Astrocyte of the cerebellum (primary cell): ENCODE measurements around the gene SEC62.

Experiments
- DNase-seq: peaks from one replicate; pipeline ENCODE4 v3.0.0-alpha.2; 2011; ENCODE audit warnings: low read depth
- H3K4me3 ChIP-seq: 2 replicates; pipeline ENCODE4 v1.5.1; 2011; ENCODE audit warnings: mild to moderate bottlenecking, low read depth, low read length, moderate library complexity
- CTCF ChIP-seq: IDR thresholded peaks from 2 replicates; pipeline ENCODE4 v1.5.1; 2012; ENCODE audit warnings: low read length, low read depth, moderate library complexity, mild to moderate bottlenecking; ENCODE audit errors: missing control alignments
- in situ Hi-C: cut with HindIII; loops from 2 replicates; pipeline ENCODE4 v1.10.0; 2017; ENCODE audit warnings: low sequenced_read_pairs

Gene SEC62, protein sequence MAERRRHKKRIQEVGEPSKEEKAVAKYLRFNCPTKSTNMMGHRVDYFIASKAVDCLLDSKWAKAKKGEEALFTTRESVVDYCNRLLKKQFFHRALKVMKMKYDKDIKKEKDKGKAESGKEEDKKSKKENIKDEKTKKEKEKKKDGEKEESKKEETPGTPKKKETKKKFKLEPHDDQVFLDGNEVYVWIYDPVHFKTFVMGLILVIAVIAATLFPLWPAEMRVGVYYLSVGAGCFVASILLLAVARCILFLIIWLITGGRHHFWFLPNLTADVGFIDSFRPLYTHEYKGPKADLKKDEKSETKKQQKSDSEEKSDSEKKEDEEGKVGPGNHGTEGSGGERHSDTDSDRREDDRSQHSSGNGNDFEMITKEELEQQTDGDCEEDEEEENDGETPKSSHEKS

GRCh38 chr3:169966428-169966950, at the start of gene SEC62:
Gene SEC62, plus strand, starts transcription at chr3:169966807. Its CDS starts 16 bp downstream, at chr3:169966823.
- peak; percentile 49 for TF ChIP-seq CTCF
- H3K4me3 ChIP-seq, result peak within 1 kb of the TSS; percentile 72
- in situ Hi-C loops, result no loop called here
- DNase-seq, result peak; percentile 82

GRCh38 chr3:169923189-169923588, 43.4 kb upstream of the SEC62 start:
- TF ChIP-seq CTCF, result no peak
- DNase-seq, result no peak
- no peak overlapping the region for H3K4me3 ChIP-seq
- in situ Hi-C loops, result no loop called here

- in situ Hi-C loops, result no loop called here
- no peak overlapping the region for H3K4me3 ChIP-seq
- no peak for DNase-seq
- TF ChIP-seq CTCF, result no peak
Measured at GRCh38 chr3:169923831-169924230, 42.8 kb upstream of the SEC62 start.

GRCh38 chr3:169929830-169930519, 36.6 kb upstream of the SEC62 start:
- TF ChIP-seq CTCF, result no peak
- in situ Hi-C loops, result no loop called here
- DNase-seq, result no peak
- H3K4me3 ChIP-seq, result no peak overlapping the region

- no peak for DNase-seq
- TF ChIP-seq CTCF, result no peak
- in situ Hi-C loops, result no loop called here
- no peak overlapping the region for H3K4me3 ChIP-seq
Measured at GRCh38 chr3:169930843-169931242, 35.8 kb upstream of the SEC62 start.

- TF ChIP-seq CTCF, result no peak
- in situ Hi-C loops, result no loop called here
- no peak for DNase-seq
- H3K4me3 ChIP-seq, result no peak overlapping the region
Measured at GRCh38 chr3:169931747-169932520, 34.7 kb upstream of the SEC62 start.
